Articular chondrocyte of knee joint (primary cell): ENCODE measurements around the gene CCR6. TPM values are rescaled to one million over a fixed set of nuclear protein-coding genes. Genes with fewer than 3 reads are reported as not detected.

Source experiments
- total RNA-seq: library from RNA; depleted of rRNA; stranded (reverse); fragments of >200 nt; gene quantifications from 2 replicates; pipeline ENCODE4 v1.2.3, GENCODE V29; 2012

CCR6 gene
- not detected in 2 replicates for total RNA-seq

DNA sequence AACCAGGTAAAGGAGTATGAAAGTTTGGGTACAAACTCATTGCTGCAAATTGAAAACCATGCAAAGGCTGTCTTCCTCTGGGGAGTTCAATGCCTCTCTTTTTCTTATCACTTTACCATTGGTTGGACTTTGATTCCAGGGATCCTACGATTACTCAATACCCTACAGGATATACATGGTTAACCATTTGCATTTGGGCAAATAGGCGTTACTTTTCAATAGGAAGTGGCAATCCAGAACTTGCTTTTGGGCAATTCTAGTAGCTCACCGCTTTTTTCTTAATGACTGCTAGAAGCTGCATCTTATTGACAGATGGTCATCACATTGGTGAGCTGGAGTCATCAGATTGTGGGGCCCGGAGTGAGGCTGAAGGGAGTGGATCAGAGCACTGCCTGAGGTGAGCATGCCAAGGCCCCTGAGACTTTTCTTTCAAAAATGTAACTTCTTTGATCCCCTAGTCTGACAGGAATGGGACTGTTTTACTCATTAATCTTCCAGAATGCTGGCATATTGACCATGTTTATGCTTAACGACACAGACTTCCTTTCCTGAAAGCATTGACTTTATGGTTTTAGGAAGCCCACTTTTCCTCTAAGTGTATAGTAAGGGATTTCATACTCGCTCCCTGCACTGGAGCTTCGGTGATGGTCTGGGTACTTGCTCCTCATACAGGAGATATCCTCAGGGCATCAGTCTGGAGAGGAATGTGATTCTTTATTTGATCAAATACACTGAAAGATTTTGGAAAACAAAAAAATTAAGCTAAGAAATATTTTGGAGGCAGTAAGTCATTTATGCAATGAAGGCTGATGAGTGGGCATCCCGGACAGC, at the start of gene CCR6:
Gene CCR6 (plus strand): TSS at position 270 of the 831 bp plus-strand sequence. CDS start 13,039 bp downstream, outside the sequence.

DNA sequence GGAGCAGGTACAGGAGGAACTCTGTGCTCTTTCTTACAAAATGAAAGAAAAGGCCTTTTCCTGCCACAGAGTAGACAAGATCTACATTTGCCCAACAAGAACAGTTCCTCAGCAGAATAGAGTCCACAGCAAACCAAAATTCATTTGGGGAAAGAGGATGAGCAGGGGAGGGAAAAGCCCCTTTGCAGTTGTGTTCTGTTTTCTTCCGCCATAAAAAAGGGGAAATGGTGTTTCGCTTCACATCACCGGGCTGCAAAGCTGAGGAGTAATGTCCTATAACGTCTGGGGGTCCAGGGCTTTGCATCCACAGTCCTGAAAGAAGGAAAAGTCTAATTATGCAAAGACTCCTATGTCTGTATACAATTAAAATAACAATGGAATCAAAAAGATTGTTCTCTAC, 35.0 kb downstream of the CCR6 start, which contains the start of gene GPR31:
Gene GPR31 (minus strand): TSS at position 118 of the 400 bp plus-strand sequence. CDS start 149 bp downstream, outside the sequence.

Other genes with a start within 250 kb of the CCR6 start
- gene RNASET2, start 166.5 kb upstream of the CCR6 start, total RNA-seq = 24.3 and 70.5 TPM in 2 replicates
- 19.3 and 24.0 TPM in 2 replicates for gene CEP43, start 123.7 kb upstream of the CCR6 start, total RNA-seq
- not detected in 2 replicates for gene GPR31, start 34.9 kb downstream of the CCR6 start, total RNA-seq
- gene UNC93A, start 168.2 kb downstream of the CCR6 start, total RNA-seq = not detected in 2 replicates
- gene TTLL2, start 202.0 kb downstream of the CCR6 start, total RNA-seq = not detected in 2 replicates